NCI-H774 (cell line): Measurements from ENCODE around the gene ENAH.

ENCODE experiments used
- DNase-seq: peaks from one replicate; lab custom pipeline; 2025; lab: John Stamatoyannopoulos, UW

Gene ENAH

DNA sequence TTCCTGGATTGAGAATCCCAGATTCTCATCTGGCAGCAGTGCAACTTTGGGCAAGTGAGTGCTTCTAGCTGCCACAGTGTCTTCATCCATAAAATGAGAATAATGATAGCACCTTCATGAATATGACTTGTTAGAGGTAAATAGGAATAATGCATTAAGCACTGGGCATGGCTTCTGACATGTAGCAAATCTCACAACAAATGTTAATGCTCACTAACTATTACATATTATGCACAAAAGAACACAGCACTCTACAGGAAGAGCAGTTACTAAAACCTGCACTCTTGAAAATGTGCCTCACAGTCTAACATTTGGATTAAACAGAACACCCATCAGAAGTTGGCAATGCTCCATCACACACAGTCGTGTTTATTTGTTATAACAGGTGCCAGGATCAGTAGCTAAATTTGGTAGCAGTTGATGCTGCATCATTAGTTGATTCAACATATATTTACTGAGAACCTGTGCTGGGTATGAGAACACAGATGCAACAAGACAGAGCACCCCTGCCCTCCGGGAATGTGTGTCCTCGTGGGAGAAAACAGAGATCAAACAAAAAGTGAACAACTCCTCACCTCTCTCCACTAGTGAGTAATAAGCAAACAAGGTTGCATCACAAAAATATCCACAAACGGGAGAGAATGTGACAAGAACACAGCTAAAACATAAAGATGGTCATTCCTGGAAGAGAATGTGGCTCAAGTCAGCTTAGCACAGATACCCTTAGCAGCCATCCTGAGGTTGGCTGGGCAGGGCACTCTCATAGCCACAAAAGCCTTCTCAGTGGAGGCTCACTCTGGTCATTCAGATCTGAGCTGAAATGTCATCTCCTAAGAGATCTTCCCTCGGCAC, 198.9 kb downstream of the ENAH start:
- DNase-seq: peak; percentile 80

DNA sequence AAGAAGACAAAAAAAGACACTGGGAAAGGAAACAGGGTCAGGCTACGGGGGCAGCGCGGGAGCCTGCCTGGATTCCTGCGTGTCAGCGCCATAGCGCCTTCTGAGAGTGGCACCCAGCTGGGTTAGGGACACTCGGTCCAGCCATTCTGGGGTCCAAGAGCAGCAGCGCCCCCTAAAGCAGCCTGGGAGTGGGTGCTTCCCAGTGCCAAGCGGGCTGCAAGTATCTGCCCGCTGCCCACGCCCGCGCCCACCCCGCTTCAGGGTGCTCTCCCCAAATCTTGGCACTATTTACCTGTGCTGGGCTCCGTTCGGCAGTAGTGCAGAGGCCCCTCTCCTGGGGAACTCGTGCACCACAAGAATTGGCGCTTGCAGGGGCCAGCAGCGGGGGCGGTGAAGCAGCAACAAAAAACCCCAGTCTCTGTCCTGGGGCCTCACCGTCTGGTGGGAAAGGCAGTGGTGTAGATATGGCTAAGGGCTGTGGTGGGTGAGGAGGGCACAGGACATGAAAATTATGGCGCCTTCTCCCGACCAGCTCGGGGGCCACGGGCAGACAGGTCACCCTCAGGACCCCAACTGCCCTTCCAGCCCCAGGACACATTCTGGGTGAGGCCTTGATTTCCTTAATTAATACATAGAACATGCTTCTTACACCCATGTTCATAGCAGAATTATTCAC, 200.9 kb downstream of the ENAH start:
- no peak for DNase-seq

DNA sequence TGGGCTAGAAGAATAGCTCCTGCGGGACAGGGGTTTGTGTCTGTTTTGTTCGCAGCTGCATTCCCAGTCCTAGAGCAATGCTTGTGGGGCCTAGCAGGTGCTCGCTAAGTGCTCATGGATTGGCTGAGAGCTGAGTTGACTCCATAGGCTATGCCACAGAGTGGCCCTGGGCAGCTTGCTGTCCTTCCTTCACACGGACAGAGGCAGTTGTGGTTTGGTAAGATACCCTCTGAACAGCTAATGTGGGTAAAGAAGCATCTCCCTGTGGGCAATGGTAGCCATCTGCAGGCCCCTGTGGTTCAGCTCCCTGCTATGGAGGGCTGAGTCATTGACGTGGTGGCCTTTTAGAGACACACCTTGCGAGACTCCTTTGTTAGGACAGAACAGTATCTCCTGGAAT, 201.6 kb downstream of the ENAH start:
- DNase-seq: no peak

DNA sequence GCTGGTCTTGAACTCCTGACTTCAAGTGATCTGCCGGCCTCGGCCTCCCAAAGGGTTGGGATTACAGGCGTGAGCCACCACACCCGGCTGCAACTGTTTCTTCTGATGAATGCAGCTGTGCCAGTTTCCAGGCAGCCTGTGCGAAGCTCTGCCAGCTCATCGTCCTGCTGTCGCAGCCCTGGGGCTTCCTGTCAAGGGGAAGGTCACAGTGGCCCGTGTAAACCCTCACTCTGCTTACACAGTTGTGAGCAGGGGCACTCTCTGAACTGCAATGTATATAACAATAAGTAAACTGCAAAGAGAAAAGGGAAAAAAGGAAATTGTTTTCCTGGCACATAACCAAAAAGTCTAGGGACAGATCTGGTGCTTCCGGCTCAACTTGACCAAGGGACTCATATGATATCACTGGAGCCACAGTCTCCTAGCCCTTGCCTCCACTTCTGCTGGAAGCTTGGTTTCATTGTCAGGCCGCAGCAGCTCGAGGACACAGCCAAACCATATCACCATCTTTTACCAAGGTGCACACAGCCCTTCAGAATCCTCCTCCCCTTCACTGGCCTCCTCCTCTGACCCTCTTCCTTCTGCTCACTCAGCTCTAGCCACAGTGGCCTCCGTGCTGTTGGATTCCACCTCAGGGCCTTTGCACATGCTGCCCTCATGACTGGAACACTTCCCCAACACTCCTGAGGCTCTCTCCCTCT, 202.3 kb downstream of the ENAH start:
- no peak for DNase-seq

DNA sequence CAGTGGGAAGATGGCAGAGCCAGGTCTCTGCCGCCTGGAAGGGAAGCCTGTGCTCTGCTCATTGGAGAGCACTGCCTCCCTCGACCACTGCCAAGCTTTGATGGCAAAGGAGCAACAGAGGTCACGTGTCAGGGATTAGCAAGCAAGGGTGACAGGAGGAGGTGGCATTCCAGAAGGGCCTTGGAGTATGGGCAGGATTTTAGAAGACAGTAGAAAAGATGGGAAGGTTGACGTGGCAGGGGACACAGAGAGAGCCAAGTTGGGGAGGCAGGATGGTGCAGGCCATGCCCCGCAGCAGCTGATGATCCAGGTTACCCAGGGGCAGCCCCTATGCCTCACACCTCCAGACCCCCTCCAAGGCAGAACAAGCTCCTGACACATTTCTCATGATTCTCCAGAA, 203.1 kb downstream of the ENAH start:
- DNase-seq: no peak

DNA sequence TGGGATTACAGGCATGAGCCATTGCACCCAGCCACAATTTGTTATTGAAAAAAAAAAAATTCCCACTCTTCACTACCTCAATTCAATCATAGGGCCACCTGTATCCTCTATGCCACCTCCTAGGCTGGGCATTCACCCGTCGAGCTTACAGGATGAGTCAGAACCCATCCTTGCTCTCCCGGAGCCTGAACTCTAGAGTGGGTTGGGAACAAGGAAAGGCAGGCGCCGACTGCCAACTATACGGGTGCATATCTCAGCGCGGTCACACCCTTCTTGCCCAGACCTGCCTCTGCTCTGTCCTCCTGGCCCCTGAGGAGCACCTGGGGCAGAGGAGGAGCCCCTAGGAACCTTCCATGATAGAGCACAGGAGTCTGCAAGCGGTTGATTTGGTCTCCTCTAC, 203.7 kb downstream of the ENAH start:
- no peak for DNase-seq

DNA sequence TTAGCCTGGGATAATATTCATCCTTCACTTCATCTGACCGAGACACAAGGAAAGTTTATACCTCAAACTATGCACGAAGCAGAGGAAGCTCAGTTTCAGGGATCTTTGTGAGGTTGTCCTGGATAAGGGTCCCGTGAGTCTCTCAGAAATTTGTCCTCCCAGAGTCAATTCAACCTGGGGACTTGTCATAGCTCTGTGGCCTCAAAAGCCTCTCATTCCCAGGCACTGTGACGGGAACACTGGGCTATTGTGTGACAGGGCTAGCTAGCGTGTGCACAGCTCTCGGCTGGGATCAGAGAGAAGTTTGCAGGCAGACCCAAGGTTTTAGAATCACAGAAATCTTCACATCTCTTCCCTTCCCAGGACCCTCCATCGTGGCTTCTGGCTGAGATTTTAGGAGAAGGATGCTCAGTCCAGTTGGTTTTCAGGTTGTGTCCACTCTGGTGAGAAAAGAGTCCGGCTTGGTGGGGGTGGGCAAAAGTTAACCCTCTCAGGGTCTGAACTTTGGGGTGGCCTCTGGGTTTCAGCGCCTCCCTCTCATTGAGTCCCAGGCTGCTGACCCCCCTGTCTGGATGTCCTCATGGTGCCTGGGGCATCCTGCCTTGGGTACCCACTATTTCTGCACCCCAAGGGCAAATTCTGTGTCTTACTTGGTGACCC, 204.6 kb downstream of the ENAH start:
- no peak for DNase-seq

DNA sequence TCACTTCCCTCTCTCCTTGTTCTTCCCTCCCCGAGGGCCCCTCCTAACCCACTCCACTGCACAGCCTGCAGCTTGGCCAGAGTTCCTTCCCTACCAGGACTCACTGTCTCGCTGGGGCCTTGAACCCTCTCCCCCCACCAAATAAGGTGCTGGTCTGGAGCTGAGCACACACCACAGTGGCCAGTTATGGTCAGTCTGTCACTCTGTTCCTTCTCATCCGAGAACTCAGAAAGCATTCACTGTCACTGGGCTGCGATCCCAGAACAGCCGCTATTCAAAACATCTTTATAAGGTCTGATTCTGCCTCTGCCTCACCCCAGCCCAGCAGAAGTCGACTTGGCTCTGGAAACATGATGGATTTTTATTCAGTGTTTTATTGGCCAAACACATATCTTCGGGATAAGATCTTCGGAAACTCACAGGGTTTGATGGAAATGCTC, 205.3 kb downstream of the ENAH start:
- DNase-seq: no peak

DNA sequence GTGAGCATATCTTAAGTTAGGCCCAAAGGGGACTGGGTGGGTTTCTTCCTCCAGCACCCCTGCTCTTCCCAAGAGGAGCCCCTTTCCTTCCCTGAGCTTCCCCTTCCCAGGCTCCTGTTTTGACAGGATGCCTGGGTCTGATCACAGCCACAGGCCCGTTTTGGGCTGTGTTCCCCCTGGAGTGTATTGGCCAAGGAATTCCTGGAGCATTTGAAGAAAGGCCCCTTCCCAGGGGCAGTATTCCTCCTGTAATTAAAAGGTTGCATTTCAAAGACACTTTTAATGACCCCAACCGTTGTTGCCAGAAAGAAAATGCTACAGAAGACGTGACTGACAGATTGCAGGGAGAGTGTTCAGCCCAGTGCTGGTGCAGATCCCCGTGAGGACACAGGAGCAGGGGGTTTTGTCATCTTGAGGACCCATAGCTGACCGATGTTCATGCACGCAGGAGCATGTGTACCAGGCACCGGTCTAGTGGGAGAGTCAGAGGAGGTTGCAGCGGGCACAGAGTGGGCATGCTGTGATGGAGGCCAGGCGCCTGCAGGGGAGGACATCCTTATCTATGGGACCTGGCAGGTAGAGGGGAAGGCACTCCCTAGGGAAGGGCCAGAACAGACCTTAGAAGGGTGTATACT, 205.8 kb downstream of the ENAH start:
- DNase-seq: no peak

DNA sequence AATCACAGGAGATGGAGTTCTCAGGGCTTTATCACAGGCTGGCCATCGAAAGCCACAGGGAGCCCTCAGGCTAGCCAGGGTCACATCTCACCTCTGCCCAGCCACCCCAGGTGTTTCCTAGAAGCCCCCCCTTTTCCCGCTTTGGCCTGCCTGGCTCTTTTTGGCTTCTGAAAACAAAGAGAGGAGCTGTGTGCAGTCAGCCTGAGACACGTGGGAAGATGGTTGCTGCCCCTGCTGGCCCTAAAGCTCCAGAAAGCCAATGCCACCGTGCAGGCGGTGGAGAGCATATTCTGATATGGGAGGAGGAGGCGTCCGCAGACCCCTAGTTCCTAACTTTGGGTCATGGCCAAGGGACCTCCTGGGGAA, 206.3 kb downstream of the ENAH start:
- DNase-seq: no peak

DNA sequence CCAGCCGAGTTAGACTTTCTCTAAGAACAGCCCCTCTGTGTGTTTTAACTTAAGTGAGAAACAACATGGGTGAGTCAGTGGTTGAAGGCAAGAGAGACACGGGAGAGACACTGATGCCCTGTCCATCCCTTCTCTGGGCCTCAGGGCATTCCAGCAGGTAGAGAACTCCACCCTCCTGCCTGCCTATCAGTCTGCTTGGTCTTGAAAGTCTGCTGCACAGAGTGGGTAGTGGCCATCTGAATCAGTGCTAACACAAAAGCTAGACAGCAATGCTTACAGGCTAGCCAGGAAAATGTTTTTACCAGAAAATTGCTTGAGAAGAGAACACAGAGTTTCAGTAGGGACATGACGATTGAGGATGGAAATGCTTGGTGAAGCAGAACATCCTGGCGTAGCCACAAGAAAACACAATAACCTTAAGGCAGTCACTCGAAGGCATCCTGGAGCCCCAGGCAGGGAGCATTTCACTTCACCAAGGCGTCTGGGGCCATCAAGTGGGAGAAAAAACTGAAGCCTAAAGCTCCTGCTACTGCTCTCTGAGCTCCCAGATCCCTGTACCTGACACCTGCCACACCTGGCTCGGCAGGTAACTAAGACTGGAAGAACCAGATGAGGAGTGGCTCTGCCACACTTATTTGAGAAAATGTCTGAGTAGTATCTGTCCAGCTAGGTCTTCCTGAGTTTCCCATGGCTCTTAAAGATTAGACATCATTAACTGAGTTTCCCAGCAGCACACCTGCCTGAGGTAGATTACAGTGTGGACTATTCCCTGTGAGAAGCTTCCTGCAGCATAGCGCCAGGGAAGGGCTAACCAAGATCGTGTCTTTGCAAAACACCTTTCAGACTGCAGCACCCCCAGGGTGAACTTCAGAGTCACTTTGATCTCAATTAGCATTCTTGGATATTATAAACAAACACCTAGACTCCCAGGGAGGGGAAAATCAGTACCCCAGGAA, 207.0 kb downstream of the ENAH start:
- DNase-seq: no peak

DNA sequence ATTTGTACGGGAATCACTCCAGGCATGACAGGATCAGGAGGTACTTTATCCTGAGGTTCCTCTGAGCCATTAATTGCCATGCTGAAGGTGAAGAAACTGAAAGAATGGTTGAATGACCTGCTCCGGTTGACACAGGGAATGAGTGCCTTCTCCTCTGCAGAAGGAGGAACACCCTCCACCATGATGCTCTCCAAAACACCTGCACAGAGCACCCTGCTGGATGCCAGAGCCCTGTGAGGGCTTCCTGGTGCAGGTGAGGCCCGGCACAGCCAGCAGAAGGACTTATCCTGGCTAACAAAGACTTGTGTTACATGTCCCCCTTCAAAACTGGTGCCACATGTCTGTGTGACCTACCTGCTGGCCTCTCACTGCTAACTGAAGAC, 210.8 kb downstream of the ENAH start:
- no peak for DNase-seq

DNA sequence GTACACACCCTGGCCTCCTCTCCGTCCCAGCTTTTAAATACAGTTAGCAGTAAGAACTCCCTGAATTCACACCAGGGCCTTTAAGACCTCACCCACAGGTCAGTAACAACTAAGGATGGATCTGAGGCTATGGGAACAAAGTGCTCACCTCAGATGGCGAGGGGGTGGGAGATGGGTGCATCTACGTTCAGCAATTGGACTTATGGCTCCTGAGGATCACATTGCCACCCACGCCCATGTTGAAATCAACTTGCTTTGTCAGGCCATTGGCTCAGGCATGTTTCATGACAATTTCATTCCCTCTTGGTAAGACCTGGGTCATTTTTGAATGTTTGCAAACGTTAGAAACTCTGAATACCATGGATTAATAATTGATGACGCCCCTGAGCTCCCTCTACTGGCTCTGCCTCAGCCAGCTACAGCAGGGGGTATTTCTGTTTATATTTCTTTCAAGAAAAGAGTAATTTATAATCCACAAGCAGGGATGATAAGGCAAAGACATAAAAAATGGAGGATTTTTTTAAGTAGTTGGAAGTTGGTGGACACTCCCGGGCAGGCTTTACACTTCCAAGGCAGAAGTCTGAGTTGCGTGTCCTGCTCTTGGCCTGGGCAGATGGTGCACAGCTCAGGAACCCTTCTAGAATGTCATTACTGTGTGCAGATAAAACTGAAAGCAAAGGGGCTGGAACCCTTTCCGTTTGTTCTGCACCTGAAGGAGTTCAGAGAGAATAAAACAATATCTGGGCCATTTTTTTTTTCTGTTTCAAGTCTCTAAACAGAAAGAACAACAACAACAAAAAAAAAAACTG, 211.4 kb downstream of the ENAH start:
- no peak for DNase-seq

DNA sequence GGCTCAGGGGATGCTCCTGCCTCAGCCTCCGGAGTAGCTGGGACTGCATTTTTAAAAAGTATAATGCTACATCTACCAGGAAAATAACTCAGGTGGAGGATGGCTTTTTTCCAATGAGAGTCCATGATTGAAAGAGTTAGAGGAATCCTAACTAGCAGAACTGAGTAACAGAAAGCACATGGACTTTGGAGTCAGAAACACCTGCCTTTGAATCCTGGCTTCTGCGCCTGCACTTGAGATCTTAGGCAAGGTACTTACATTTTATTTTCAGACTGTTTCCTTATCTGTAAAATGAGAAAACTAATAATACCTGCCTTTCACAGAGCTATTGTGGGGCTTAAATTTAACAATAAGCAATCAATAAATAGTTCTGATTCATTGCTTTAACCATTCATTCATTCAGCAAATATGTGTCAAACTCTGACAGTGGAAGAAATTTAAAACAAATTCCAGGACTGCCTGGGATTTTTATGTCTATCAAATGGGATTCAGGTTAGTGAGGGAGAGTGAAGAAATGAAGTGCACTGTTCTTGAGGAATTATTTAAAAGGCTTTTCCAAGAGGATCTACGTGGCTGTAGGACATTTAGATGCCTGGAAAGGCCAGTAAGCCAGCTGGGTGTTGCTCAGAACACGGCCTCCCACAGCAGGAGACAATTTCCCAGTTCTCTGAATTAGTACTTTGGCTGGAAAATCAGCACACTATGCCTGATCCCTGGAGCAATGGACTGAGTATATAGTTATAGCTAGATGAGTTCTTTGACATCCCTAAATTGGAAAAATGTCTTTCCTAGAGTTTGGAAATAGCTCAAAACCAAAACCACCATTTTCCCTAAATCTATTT, 212.3 kb downstream of the ENAH start:
- no peak for DNase-seq

DNA sequence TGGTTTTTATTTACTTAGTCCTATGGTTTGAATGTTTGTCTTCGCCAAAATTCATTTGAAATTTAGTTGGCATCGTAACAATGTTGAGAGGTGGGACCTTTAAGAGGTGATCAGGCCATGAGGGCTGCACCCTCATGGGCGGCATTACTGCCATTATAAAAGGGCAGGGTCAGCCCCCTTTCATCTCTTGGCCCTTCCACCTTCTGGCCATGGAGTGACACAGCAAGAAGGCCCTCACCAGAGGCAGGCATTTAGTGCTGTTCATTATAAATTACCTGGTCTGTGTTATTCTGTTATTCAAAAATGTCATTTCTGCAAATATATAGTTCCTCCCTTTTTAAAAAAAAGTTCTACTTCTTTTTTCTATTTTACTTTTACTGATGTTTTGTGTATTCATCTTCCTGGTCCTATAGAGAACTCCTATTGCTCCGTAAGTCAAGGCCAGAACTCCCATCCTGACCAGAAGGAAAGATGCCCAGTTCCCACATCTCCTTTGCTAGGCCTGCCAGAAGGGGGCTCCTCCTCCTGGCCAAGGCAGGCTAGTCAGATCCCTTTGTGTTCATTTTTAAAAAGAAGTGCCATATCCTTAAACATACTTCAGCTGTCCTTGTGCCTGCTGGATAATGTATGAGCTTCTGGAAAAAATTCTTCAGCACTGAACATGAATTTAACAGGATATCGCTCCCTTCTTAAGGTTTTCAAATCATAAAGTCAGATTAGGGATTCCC, 215.0 kb downstream of the ENAH start:
- DNase-seq: no peak
